ENCODE measurements around the gene ARHGDIB. TPM values are rescaled to one million over a fixed set of nuclear protein-coding genes. Genes with fewer than 3 reads are reported as not detected.

Gene ARHGDIB
- total RNA-seq, 1 donor from 2014 or later: not detected

- no peaks in the 10 kb centered on the region for H3K27me3 Mint-ChIP-seq (ENCODE audit: insufficient read depth, low read depth)
- no peaks in the 10 kb centered on the region for H3K36me3 Mint-ChIP-seq
- Histone ChIP-seq H4K20me1 (ENCODE audit: low read depth) (no peaks in the 10 kb centered on the region), H3K27ac (no peak overlapping the region), H3K9ac (no peak overlapping the region), H3K4me1 (no peaks in the 10 kb centered on the region), H3F3A (ENCODE audit: low read depth) (no peaks in the 10 kb centered on the region), H3K9me3 (ENCODE audit: low read depth) (no peaks in the 10 kb centered on the region), H3K36me3 (no peaks in the 10 kb centered on the region), H3K27me3 (no peaks in the 10 kb centered on the region), H3K4me3 (no peak overlapping the region), H2AFZ (replicated peaks) (peak overlapping the region; percentile 15), H3K79me2 (ENCODE audit: low read depth) (no peaks in the 10 kb centered on the region), H3K4me2 (no peak overlapping the region)
- no peak overlapping the region for H3K27ac Mint-ChIP-seq
- no peaks in the 10 kb centered on the region for H3K9me3 Mint-ChIP-seq
- peak; percentile 63 for DNase-seq (ENCODE audit: low spot score)
- TF ChIP-seq CTCF (IDR thresholded peaks at IDR 0.05) (peak; percentile 81), EZH2 (IDR thresholded peaks at IDR 0.05) (no peak)
- no peaks in the 10 kb centered on the region for H3K4me1 Mint-ChIP-seq
- H3K4me3 Mint-ChIP-seq: no peak overlapping the region
These were observed 34.4 kb upstream of the ARHGDIB start for GRCh38 chr12:14995583-14996425.

- no peak overlapping the region for H3K4me3 Mint-ChIP-seq
- no peaks in the 10 kb centered on the region for H3F3A ChIP-seq (ENCODE audit: low read depth)
- no peaks in the 10 kb centered on the region for H3K36me3 ChIP-seq
- no peak overlapping the region for H3K4me3 ChIP-seq
- TF ChIP-seq CTCF (IDR thresholded peaks at IDR 0.05) (no peak), EZH2phosphoT487 (IDR thresholded peaks at IDR 0.05) (no peak), EZH2 (IDR thresholded peaks at IDR 0.05) (no peak)
- no peaks in the 10 kb centered on the region for H3K27me3 Mint-ChIP-seq (ENCODE audit: insufficient read depth, low read depth)
- H3K79me2 ChIP-seq (ENCODE audit: low read depth): no peaks in the 10 kb centered on the region
- DNase-seq (ENCODE audit: low spot score): no peak
- H3K27ac Mint-ChIP-seq: no peak overlapping the region
- H3K4me1 ChIP-seq: no peaks in the 10 kb centered on the region
- no peak overlapping the region for H2AFZ ChIP-seq (replicated peaks)
- no peak overlapping the region for H3K4me2 ChIP-seq
- no peaks in the 10 kb centered on the region for H3K9me3 ChIP-seq (ENCODE audit: low read depth)
- H4K20me1 ChIP-seq (ENCODE audit: low read depth): no peaks in the 10 kb centered on the region
- H3K27me3 ChIP-seq: no peaks in the 10 kb centered on the region
- H3K4me1 Mint-ChIP-seq: no peaks in the 10 kb centered on the region
- H3K9ac ChIP-seq: no peak overlapping the region
- H3K27ac ChIP-seq: no peak overlapping the region
- peaks cover 6% of the 10 kb centered on the region for H3K9me3 Mint-ChIP-seq
- H3K36me3 Mint-ChIP-seq: no peaks in the 10 kb centered on the region
These were observed 33.2 kb upstream of the ARHGDIB start for GRCh38 chr12:14994610-14995009.

GRCh38 chr12:14993537-14994266 is 32.3 kb upstream of the ARHGDIB start:
- no peaks in the 10 kb centered on the region for H4K20me1 ChIP-seq (ENCODE audit: low read depth)
- H3K79me2 ChIP-seq (ENCODE audit: low read depth): no peaks in the 10 kb centered on the region
- H3K4me2 ChIP-seq: no peak overlapping the region
- Mint-ChIP-seq H3K27me3 (ENCODE audit: insufficient read depth, low read depth) (no peaks in the 10 kb centered on the region), H3K4me3 (no peak overlapping the region), H3K9me3 (peaks cover 6% of the 10 kb centered on the region), H3K36me3 (no peaks in the 10 kb centered on the region), H3K4me1 (no peaks in the 10 kb centered on the region), H3K27ac (no peak overlapping the region)
- H3K9me3 ChIP-seq (ENCODE audit: low read depth): no peaks in the 10 kb centered on the region
- H3F3A ChIP-seq (ENCODE audit: low read depth): no peaks in the 10 kb centered on the region
- no peak overlapping the region for H3K4me3 ChIP-seq
- H3K4me1 ChIP-seq: no peaks in the 10 kb centered on the region
- no peaks in the 10 kb centered on the region for H3K36me3 ChIP-seq
- H2AFZ ChIP-seq (replicated peaks): no peak overlapping the region
- TF ChIP-seq CTCF (IDR thresholded peaks at IDR 0.05) (no peak), EZH2phosphoT487 (IDR thresholded peaks at IDR 0.05) (no peak)
- no peaks in the 10 kb centered on the region for H3K27me3 ChIP-seq
- H3K9ac ChIP-seq: no peak overlapping the region
- H3K27ac ChIP-seq: no peak overlapping the region
- no peak for DNase-seq (ENCODE audit: low spot score)

Data from neural progenitor cell (in vitro differentiated cells).